Memory B cell (primary cell): Measurements from ENCODE around the gene SLC25A42.

Experiments used
- ATAC-seq: fragments of 150-1000 bp; cut with Tn5 transposase; 2 replicates; pipeline ENCODE4 v1.10.0; 2021; ENCODE audit warnings: low read depth, mild to moderate bottlenecking, moderate library complexity
- DNase-seq, 2 donors: peaks; one replicate each; pipeline ENCODE4 v3.0.0; 2022; ENCODE audit warnings: low spot score in 2 of 2
- H3K27ac Mint-ChIP-seq: one replicate; pipeline ENCODE4 v1.8.0; 2022; ENCODE audit warnings: mild to moderate bottlenecking, moderate library complexity, mixed read lengths
- H3K27me3 Mint-ChIP-seq: one replicate; pipeline ENCODE4 v1.8.0; 2022; ENCODE audit warnings: mixed read lengths
- H3K36me3 Mint-ChIP-seq: one replicate; pipeline ENCODE4 v1.8.0; 2022; ENCODE audit warnings: mild to moderate bottlenecking, mixed read lengths
- H3K4me1 Mint-ChIP-seq: one replicate; pipeline ENCODE4 v1.8.0; 2022; ENCODE audit warnings: mixed read lengths
- H3K4me3 Mint-ChIP-seq: one replicate; pipeline ENCODE4 v1.8.0; 2022; ENCODE audit warnings: mild to moderate bottlenecking, moderate library complexity, mixed read lengths
- H3K9me3 Mint-ChIP-seq: one replicate; pipeline ENCODE4 v1.8.0; 2022; ENCODE audit warnings: mixed read lengths

SLC25A42 gene

DNA sequence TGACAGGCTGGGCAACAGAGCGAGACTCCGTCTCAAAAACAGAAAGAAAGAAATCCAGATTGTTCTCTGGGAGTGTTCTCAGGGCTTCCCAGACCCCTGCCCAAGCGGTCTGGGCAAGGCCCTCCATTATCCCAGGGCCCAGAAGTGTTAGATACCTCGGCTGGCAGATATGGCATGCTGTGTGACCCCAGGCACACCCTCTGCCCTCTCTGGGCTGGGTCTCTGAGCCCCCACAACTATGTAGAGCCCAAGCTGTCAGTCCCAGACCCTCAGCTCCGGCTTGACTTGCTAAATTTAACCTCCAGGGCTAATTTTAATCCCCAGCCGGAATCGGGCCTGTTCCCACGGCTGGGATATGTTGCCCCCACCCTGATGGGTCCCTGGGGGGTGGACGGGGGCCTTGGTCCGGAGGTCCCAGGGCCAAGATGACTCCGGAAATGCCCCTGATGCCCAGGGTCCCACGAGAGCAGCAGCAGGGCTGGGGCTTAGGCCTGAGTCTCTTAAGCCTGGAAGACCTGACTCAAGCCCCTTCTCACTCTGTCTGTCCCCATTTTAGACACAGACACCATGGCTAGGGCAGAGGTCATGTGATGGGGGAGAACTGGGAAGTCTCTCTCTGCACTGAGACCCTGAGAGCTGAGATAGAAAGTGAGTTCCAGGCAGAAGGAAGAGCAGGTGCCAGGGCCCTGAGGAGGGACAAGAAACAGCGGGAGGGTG, 89.0 kb downstream of the SLC25A42 start:
- H3K9me3 Mint-ChIP-seq: peaks cover 6% of the 10 kb centered on the region
- H3K36me3 Mint-ChIP-seq: peaks cover 11% of the 10 kb centered on the region
- no peak overlapping the region for H3K27ac Mint-ChIP-seq
- DNase-seq (no peak), ATAC-seq (no peak)
- H3K4me1 Mint-ChIP-seq: peaks cover 37% of the 10 kb centered on the region
- H3K27me3 Mint-ChIP-seq: no peaks in the 10 kb centered on the region
- H3K4me3 Mint-ChIP-seq: no peak overlapping the region

GRCh38 chr19:19154768-19155494, 91.1 kb downstream of the SLC25A42 start:
- H3K4me3 Mint-ChIP-seq: no peak overlapping the region
- H3K9me3 Mint-ChIP-seq: peaks cover 6% of the 10 kb centered on the region
- H3K27ac Mint-ChIP-seq: peak overlapping the region; percentile 32
- peaks cover 7% of the 10 kb centered on the region for H3K36me3 Mint-ChIP-seq
- ATAC-seq: no peak
- no peak for DNase-seq
- H3K4me1 Mint-ChIP-seq: peaks cover 38% of the 10 kb centered on the region
- H3K27me3 Mint-ChIP-seq: no peaks in the 10 kb centered on the region

DNA sequence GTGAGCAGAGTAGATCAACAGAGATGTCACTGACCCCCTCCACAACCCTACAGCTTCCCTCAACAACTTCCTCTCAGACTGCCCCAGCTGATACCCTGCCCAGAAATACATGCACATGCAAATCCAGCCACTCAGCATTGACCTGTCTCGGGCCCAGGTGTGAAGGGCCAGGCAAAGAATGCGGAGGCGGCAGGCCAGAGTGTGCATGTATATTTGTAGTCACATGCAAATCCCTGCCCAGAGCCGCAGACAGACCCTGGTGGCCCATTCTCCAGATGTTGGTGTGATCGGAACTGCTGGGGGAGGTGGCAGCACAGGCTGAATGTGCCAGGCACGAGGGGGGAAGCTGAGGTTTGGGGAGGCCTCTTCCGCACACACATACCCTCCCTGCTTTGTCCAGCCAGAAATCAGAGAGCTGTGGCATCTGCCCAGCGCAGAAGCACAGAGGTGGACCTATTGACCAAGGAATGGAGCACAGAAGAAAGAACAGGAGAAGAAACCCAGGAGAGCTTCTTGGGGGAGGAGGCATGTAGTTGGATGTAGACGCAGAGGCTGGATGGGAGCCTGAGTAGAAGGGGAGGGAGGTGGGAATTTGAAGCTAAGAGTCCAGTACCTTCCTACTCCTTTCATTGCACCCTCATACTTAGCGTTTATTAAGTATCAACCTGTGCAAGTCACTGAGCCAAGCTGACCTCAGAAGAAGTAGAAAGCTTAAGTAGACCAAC, 91.9 kb downstream of the SLC25A42 start:
- ATAC-seq: peak; percentile 31
- Mint-ChIP-seq H3K9me3 (peaks cover 6% of the 10 kb centered on the region), H3K36me3 (peaks cover 7% of the 10 kb centered on the region), H3K4me3 (peak overlapping the region; percentile 61), H3K27me3 (no peaks in the 10 kb centered on the region), H3K27ac (peak overlapping the region; percentile 32), H3K4me1 (peaks cover 37% of the 10 kb centered on the region)
- DNase-seq: no peak

- ATAC-seq (no peak), DNase-seq (no peak)
- Mint-ChIP-seq H3K27ac (no peak overlapping the region), H3K4me1 (peaks cover 33% of the 10 kb centered on the region), H3K9me3 (peaks cover 6% of the 10 kb centered on the region), H3K4me3 (no peak overlapping the region), H3K27me3 (no peaks in the 10 kb centered on the region), H3K36me3 (peaks cover 7% of the 10 kb centered on the region)
These were observed 94.0 kb downstream of the SLC25A42 start for GRCh38 chr19:19157808-19158207.

DNA sequence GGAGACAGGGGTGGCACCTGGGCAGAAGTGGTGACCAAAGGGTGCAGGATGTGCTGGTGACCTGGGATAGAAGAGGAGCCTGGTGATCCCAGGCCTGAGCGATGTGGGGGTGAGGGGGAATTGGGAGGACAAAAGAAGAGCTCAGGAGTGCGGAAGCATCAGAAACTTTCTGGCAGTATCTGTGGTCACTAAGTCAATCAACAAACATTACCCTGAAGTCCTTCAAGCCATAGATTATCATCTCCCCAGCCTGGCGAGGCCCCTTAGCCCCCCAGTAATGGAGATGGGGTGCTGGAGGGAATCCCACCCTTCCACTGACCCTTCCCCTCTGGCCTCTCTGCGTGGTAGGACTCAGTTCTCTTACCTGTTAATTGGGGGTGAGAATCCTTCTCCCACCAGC, 95.7 kb downstream of the SLC25A42 start:
- H3K27me3 Mint-ChIP-seq: no peaks in the 10 kb centered on the region
- peaks cover 29% of the 10 kb centered on the region for H3K4me1 Mint-ChIP-seq
- H3K36me3 Mint-ChIP-seq: peaks cover 7% of the 10 kb centered on the region
- H3K27ac Mint-ChIP-seq: no peak overlapping the region
- no peak for ATAC-seq
- H3K4me3 Mint-ChIP-seq: peak overlapping the region; percentile 9
- DNase-seq: no peak
- peaks cover 6% of the 10 kb centered on the region for H3K9me3 Mint-ChIP-seq

DNA sequence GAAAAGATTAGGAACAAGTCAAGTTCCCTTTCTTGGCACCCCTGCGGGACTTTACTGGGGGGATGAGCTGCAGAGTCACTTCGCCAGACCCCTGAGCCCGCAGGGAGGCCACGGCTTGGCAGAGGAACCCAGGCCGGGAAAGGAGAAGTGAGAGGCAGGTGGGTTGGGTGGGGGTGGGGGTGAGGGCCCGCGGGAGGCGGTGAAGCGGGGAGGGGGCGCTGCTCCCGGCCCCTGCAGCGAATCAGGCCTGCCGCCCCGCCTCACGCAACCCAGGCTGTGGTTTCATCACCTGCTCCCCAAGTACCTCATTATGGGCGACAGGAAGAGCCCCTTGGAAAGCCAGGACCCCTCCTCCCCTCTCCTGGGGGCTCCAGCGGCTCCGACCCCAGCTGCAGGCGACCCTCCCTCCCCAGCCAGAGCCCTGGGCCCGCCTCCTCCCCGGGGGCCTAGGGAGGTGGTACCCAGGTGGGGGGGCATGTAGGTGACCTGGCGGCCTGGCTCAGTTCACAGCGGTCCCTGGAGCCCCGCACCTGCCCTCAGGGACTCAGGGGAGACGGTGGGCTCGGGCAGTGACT, 96.8 kb downstream of the SLC25A42 start:
- ATAC-seq: peak; percentile 87
- Mint-ChIP-seq H3K27me3 (no peaks in the 10 kb centered on the region), H3K9me3 (peaks cover 4% of the 10 kb centered on the region), H3K4me3 (peak overlapping the region; percentile 44), H3K36me3 (peaks cover 5% of the 10 kb centered on the region), H3K27ac (no peak overlapping the region), H3K4me1 (peaks cover 24% of the 10 kb centered on the region)
- peak; percentile 43 to 57 for DNase-seq

GRCh38 chr19:19162495-19162894, 98.7 kb downstream of the SLC25A42 start:
- no peak for DNase-seq
- H3K4me3 Mint-ChIP-seq: no peak overlapping the region
- no peaks in the 10 kb centered on the region for H3K9me3 Mint-ChIP-seq
- no peaks in the 10 kb centered on the region for H3K27me3 Mint-ChIP-seq
- peaks cover 1% of the 10 kb centered on the region for H3K36me3 Mint-ChIP-seq
- H3K27ac Mint-ChIP-seq: no peak overlapping the region
- no peak for ATAC-seq
- peaks cover 19% of the 10 kb centered on the region for H3K4me1 Mint-ChIP-seq
